SU-DHL-6 (cell line): ENCODE results near the gene MXD3.

ENCODE experiments used
- CTCF ChIP-seq: fragments of 200-600 bp; sonication (generic); IDR thresholded peaks from one replicate; pipeline ENCODE4 v1.5.1; 2017; ENCODE audit warnings: antibody characterized with exemption, mild to moderate bottlenecking, low read length, moderate library complexity; ENCODE audit not compliant: insufficient read depth, poor library complexity, severe bottlenecking
- EZH2phosphoT487 ChIP-seq: fragments of 200-600 bp; sonication (generic), shearing (Covaris generic); conservative IDR thresholded peaks from 2 replicates; pipeline ENCODE4 v1.6.1; 2018; ENCODE audit warnings: mild to moderate bottlenecking, antibody characterized with exemption, low read length, moderate library complexity, mixed read lengths

GRCh38 chr5:177290816-177291596 lies 20.7 kb downstream of the MXD3 start:
- no peak for TF ChIP-seq CTCF
- no peak for TF ChIP-seq EZH2phosphoT487
